A673 (cell line): ENCODE measurements around the gene NAT10.

Source experiments
- CTCF ChIP-seq: fragments of 300-800, 200-600 bp; sonication (generic); conservative IDR thresholded peaks from 2 replicates; pipeline ENCODE4 v1.5.1; 2017; ENCODE audit warnings: low read depth, mild to moderate bottlenecking, antibody characterized with exemption, low read length, moderate library complexity, mixed read lengths
- EZH2 ChIP-seq: fragments of 200-600 bp; sonication (generic); IDR thresholded peaks from 2 replicates; pipeline ENCODE4 v1.6.1; 2017; ENCODE audit warnings: borderline replicate concordance, low read depth, mild to moderate bottlenecking, mixed read lengths, antibody characterized with exemption, low read length; ENCODE audit not compliant: poor library complexity, severe bottlenecking

DNA sequence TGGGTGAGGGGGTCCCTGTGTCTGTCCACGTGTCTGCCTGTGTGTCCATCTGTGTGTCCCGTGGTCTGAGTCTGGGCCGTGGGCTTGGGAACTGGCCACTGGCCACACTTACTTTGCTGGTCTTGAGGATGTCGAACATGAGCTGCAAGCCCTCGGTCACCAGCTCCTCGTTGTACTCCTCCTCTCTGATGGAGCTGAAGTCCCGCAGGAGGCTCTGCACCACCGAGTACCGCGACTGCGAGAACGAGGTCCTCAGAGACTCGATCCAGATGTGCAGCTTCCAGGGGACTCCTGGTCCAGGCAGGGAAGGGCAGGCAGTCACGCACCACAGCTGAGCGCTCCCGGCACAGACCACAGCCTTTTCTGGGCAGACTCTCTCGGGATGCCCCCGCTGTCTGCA lies 55.4 kb downstream of the NAT10 start:
- TF ChIP-seq CTCF (no peak), EZH2 (no peak)
